Measurements from ENCODE around the gene FRMPD2. TPM values are rescaled to one million over a fixed set of nuclear protein-coding genes. Genes with fewer than 3 reads are reported as not detected.
"Not testable (repeated sequence)": the region's sequence is repeated elsewhere in the genome, so short reads cannot be mapped to it uniquely, and the experiment has no call there.

Gene FRMPD2
- total RNA-seq, 1 experiment from 2014 or later = 0.44 TPM

DNA sequence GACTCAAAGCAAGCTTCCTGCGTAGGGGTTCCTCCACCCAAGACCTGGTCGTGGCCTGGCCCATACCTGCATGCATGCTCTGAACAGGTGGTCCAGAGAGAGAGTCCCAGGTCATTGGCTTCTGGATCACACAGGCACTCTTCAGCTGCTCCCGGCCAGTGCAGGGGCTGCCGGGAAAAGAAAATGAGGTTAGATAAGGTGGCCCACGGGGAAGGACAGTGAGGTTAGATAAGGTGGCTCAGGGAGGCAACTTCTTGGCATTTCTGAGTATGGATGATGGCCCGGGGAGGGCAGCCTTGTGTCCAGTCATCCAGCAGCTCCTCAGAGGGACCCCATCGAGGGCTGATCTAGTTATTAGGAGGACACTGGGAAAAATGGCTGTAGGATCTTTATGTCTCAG, 87.4 kb downstream of the FRMPD2 start:
- no peaks in the 10 kb centered on the region for H3K4me1 Mint-ChIP-seq

GRCh38 chr10:48186264-48186804, 88.2 kb downstream of the FRMPD2 start:
- H3K9me3 ChIP-seq (ENCODE audit: control insufficient read depth, low read depth, low read length); H3K9me3 Mint-ChIP-seq; H3K23ac ChIP-seq (ENCODE audit: insufficient read length, low read depth, low read length); H2BK20ac ChIP-seq (ENCODE audit: low read depth, low read length, poor library complexity, severe bottlenecking); H4K20me1 ChIP-seq (ENCODE audit: control insufficient read depth, insufficient read depth, insufficient read length); H3K79me2 ChIP-seq (ENCODE audit: insufficient read depth, low read length); H3K4me3 Mint-ChIP-seq; H3K4ac ChIP-seq (ENCODE audit: low read depth, low read length); H3K36me3 Mint-ChIP-seq (ENCODE audit: insufficient read depth in 1 of 3, low read depth in 3 of 3); H4K8ac ChIP-seq (replicated peaks; ENCODE audit: insufficient read length, low read depth, low read length); H3K27ac Mint-ChIP-seq; H2BK15ac ChIP-seq (ENCODE audit: low read depth, low read length); H3K14ac ChIP-seq (ENCODE audit: insufficient read depth, low read length); H2BK5ac ChIP-seq (ENCODE audit: insufficient read length, low read length); H3K56ac ChIP-seq (ENCODE audit: insufficient read length, low read depth, low read length); H3K27me3 ChIP-seq (ENCODE audit: insufficient read depth, low read length); H3K27ac ChIP-seq (ENCODE audit: insufficient read length, low read depth, low read length); H3T11ph ChIP-seq (ENCODE audit: low read length); H2BK120ac ChIP-seq (ENCODE audit: low read depth, low read length, poor library complexity, severe bottlenecking); H3K18ac ChIP-seq (ENCODE audit: insufficient read length, low read depth, low read length); H3K79me1 ChIP-seq (ENCODE audit: insufficient read depth, low read depth, low read length, poor library complexity, severe bottlenecking); H3K27me3 Mint-ChIP-seq (ENCODE audit: low read depth); H2BK12ac ChIP-seq (ENCODE audit: insufficient read length, low read depth, low read length); H2AFZ ChIP-seq (ENCODE audit: low read length); H3K23me2 ChIP-seq (ENCODE audit: insufficient read length, low read depth, low read length, poor library complexity, severe bottlenecking); H3K9ac ChIP-seq (ENCODE audit: extremely low read depth, insufficient read length, low read length); H2AK5ac ChIP-seq (ENCODE audit: insufficient read length, low read length); H3K4me1 Mint-ChIP-seq; DNase-seq; H3K4me1 ChIP-seq (ENCODE audit: insufficient read depth, low read length); H4K5ac ChIP-seq (ENCODE audit: insufficient read length, low read depth, low read length); H4K91ac ChIP-seq (ENCODE audit: insufficient read length, low read depth, low read length); H3K4me2 ChIP-seq (ENCODE audit: insufficient read depth, insufficient read length, low read length): not testable (repeated sequence)
- no CpG with 5 or more reads among the region's 9 CpGs for WGBS (ENCODE audit: extremely low coverage, insufficient read length, low lambda C conversion rate)

More for the DNA sequence above, 87.4 kb downstream of the FRMPD2 start:
- Histone ChIP-seq H3T11ph (ENCODE audit: low read length) (no peak overlapping the region), H4K8ac (replicated peaks; ENCODE audit: insufficient read length, low read depth, low read length) (no peak overlapping the region), H3K9ac (ENCODE audit: extremely low read depth, insufficient read length, low read length) (no peak overlapping the region), H3K27me3 (ENCODE audit: insufficient read depth, low read length) (no peaks in the 10 kb centered on the region), H3K14ac (ENCODE audit: insufficient read depth, low read length) (no peak overlapping the region), H4K5ac (ENCODE audit: insufficient read length, low read depth, low read length) (no peak overlapping the region), H3K18ac (ENCODE audit: insufficient read length, low read depth, low read length) (no peak overlapping the region), H3K23me2 (ENCODE audit: insufficient read length, low read depth, low read length, poor library complexity, severe bottlenecking) (no peaks in the 10 kb centered on the region), H2BK120ac (ENCODE audit: low read depth, low read length, poor library complexity, severe bottlenecking) (no peak overlapping the region), H2AK5ac (ENCODE audit: insufficient read length, low read length) (no peak overlapping the region), H2BK15ac (ENCODE audit: low read depth, low read length) (no peak overlapping the region), H3K23ac (ENCODE audit: insufficient read length, low read depth, low read length) (no peak overlapping the region), H2BK5ac (ENCODE audit: insufficient read length, low read length) (no peak overlapping the region), H2BK12ac (ENCODE audit: insufficient read length, low read depth, low read length) (no peak overlapping the region), H3K56ac (ENCODE audit: insufficient read length, low read depth, low read length) (no peak overlapping the region), H3K4me2 (ENCODE audit: insufficient read depth, insufficient read length, low read length) (no peak overlapping the region), H2BK20ac (ENCODE audit: low read depth, low read length, poor library complexity, severe bottlenecking) (no peak overlapping the region), H3K9me3 (ENCODE audit: control insufficient read depth, low read depth, low read length) (no peaks in the 10 kb centered on the region), H3K27ac (ENCODE audit: insufficient read length, low read depth, low read length) (no peak overlapping the region), H3K4me1 (ENCODE audit: insufficient read depth, low read length) (no peaks in the 10 kb centered on the region), H4K20me1 (ENCODE audit: control insufficient read depth, insufficient read depth, insufficient read length) (no peaks in the 10 kb centered on the region), H3K79me1 (ENCODE audit: insufficient read depth, low read depth, low read length, poor library complexity, severe bottlenecking) (no peaks in the 10 kb centered on the region), H2AFZ (ENCODE audit: low read length) (no peak overlapping the region), H3K79me2 (ENCODE audit: insufficient read depth, low read length) (no peaks in the 10 kb centered on the region), H3K4ac (ENCODE audit: low read depth, low read length) (no peak overlapping the region), H4K91ac (ENCODE audit: insufficient read length, low read depth, low read length) (no peak overlapping the region)
- peaks cover 0 to 3% of the 10 kb centered on the region in 2 experiments; a peak in 1 of 5 replicates for H3K9me3 Mint-ChIP-seq
- no peak overlapping the region for H3K27ac Mint-ChIP-seq
- H3K27me3 Mint-ChIP-seq (ENCODE audit: low read depth) = peaks cover 7% of the 10 kb centered on the region
- no CpG with 5 or more reads among the region's 7 CpGs for WGBS (ENCODE audit: extremely low coverage, insufficient read length, low lambda C conversion rate)
- H3K4me3 Mint-ChIP-seq = no peak overlapping the region
- TF ChIP-seq CTCF (conservative IDR thresholded peaks at IDR 0.05) = no peak
- H3K36me3 Mint-ChIP-seq (ENCODE audit: insufficient read depth in 1 of 3, low read depth in 3 of 3) = no peaks in the 10 kb centered on the region
- DNase-seq = no peak

All from H9 (cell line).